CD4-positive, alpha-beta T cell treated with Interleukin-12 subunit alpha and Interleukin-12 subunit beta, for 1 hour (primary cell): Measurements from ENCODE around the gene PACSIN2.

Source experiments
- DNase-seq: peaks from one replicate; pipeline ENCODE4 v3.0.0-alpha.2; 2020

The PACSIN2 gene

DNA sequence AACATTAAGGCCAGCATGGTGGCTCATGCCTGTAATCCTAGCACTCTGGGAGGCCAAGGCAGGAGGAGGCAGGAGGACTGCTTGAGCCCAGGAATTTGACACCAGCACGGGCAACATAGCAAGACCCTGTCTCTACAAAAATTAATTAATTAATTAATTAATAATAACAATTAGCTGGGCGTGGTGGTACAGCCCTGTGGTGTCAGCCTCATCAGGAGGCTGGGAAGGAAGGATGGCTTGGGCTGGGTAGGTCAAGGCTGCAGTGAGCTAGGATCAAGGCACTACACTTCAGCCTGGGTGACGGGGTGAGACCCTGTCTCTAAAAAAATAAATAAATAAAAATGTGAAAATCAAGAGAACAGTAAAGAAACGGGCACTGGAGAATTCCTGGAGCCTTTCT is 159.2 kb downstream of the PACSIN2 start:
- no peak for DNase-seq

DNA sequence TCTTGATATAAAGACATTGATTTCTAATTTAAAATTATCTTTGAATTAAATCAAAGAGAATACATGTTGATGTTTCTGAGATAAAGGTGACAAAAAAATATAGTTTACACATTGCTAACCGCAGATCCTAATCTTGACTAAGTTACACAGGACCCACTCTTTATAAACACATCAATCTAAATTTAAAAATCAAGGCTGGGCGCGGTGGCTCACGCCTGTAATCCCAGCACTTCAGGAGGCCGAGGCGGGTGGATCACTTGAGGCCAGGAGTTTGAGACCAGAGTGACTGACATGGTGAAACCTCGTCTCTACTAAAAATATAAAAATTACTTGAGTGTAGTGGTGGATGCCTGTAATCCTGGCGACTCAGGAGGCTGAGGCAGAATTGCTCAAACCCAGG is 159.7 kb downstream of the PACSIN2 start:
- no peak for DNase-seq

DNA sequence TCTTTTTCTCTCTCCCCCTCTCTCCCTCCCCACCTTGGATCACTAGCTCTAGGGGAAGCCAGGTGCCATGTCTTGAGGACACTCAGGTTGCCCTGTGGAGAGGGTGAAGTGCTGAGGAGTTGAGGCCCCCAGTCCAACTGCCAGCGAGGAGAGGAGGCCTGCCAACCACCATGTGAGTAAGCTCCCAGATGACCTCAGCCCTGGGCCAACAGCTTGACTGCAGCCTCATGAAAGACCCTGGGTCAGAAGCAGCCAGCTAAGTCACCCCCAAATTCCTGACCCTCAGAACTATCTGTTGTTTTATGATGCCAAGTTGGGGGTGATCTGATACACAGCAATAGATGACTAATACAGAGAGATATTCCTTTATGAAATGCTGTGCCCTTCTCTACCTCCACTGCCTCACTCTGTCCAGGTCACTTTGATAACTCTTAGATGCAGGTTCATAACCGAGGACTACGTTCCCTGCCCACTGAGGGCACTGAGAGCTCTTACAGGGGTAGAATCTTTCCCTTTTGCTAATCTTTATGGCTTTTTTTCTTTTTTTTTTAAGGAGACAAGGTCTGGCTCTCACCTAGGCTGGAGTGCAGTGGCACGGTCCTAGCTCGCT is 165.9 kb downstream of the PACSIN2 start:
- DNase-seq: no peak

DNA sequence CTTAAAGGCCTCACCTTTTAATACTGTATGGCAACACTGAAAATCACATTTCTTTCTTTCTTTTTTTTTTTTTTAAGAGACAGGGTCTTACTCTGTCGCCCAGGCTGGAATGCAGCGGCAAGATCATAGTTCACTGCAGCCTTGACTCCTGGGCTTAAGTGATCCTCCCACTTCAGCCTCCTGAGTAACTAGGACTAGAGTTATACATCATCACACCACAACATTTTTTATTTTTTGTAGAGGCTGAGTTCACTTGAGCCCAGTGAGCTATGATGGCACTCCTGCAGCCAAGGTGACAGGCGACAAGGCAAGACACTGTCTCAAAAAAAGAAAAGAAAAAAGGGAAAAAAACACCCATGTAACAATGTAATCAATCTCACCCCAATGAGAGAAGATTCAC is 167.8 kb downstream of the PACSIN2 start:
- no peak for DNase-seq

DNA sequence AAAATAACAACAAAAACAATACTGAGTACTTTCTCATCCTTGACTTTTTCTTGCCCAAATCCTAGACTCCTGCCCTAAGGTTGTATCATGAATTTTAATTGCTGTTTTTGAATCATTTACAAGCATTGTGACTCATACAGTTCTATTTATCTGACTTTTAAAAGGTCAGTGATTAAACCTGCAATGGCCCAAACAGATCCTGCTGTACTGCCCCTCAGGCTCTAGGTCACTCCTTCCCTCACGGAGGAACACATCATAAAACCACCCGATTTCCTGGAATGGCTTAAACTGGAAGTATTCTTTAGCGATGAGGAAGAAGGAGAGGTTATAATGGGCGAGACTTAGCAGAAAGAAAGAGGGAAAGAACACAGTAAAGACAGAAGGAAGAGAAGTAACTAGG is 170.2 kb downstream of the PACSIN2 start:
- DNase-seq: no peak

DNA sequence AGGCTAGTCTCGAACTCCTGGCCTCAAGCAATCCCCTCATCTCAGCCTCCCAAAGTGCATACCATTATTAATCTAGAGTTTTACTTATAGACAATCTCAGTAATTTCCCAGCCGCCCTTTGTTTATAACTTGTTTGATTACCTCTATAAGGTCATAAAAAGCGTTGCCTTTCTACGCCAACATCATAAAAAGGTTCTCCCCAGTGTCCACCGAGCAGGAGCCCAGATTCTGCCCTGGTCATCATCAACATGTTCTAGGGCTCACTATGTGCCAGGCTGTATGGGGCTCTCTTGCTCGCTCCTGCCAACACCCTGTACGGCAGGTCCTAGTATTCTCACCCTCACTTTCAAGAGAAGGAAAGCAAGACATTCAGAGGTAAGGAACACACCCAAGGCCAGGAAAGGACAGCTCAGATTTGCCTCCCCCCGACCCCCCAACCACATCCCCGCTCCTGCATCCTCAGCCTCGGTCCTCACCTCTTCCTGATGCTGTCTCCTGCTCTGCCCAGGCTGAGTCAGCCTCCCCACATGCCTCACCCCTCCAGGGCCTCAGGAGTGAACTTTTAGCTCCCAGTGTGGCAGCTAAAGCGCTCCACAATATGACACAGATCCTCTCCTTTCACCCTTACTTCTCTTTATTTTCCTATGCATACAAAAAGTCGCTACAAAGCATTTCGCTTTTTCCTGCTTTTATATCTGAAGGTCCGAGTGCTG is 172.1 kb downstream of the PACSIN2 start:
- DNase-seq: no peak

DNA sequence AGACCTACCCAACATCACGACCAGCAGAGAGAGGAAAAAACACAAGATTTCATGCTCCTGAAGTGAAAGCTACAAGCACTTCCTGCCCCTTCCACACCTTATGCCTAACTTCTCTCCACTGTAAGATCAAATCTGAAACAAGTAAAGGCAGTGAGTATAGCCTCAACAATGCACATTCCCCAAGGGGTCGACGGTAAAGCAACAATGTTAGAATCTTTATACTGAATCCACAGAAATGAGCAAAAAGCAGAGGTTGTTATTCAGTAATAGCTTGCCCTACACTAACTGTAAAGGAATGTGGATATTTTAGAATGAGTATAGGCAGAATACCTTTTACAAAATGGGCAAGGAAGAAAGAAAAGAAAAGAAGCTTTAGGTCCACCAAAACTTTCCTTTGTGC is 173.5 kb downstream of the PACSIN2 start:
- no peak for DNase-seq

DNA sequence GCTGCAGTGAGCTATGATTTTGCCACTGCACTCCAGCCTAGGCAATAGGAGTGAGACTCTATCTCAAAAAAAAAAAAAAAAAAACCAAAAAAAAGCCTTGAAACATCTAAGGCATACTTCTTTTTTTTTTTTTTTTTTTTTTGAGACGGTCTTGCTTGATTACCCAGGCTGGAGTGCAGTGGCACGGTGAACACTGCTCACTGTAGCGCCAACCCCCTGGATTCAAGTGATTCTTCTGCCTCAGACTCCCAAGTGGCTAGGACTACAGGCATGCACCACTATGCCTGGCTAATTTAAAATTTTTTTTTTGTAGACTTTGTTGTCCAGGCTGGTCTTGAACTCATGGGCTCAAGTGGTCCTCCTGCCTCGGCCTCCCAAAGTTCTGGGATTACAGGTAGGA is 177.4 kb downstream of the PACSIN2 start:
- DNase-seq: no peak

DNA sequence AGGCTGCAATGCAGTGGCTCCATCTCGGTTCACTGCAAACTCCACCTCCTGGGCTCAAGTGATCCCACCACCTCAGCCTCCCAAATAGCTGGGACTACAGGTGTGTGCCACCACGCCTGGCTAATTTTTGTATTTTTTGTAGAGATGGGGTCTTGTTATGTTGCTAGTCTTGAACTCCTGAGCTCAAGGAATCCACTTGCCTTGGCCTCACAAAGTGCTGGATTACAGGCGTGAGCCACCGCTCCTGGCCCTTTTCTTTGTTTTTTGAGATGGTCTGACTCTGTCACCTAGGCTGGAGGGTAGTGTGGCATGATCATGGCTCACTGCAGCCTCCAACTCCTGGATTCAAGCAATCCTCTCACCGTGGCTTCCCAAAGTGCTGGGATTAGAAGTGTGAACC is 178.9 kb downstream of the PACSIN2 start:
- DNase-seq: no peak

DNA sequence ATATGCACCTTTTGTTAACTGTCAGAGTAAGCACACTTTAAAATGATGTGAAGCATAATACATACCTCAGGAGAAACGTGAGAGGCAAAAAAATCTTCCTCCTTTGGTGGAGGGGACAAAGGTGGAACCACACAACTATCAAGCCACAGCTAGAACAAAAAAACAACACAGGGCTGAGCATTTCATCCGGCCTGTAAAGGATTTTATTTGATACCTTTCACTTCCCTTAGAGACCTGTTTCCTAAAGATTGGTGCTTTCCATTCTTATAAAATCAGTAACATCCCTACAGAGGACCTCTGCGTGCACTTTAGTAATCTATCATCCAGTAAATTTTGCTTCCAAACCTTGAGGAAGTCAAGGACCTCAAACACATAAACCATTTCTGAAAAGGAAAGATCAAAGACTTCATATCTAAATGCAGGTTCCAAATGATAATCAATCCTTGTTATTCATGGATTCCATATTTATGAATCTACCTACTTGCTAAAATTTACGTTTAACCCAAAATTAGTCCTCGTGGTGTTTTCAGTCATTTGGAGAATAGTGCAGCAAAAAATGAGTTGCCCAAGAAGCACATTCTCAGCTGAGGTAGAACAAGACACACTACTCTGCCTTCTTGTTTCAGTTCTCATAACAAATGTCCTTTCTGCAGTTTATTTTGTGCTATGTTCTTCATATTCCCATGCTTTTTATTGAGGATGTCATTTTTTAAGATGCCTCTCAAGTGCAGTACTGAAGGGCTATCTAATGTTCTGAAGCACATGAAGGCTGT is 180.6 kb downstream of the PACSIN2 start:
- DNase-seq: no peak

DNA sequence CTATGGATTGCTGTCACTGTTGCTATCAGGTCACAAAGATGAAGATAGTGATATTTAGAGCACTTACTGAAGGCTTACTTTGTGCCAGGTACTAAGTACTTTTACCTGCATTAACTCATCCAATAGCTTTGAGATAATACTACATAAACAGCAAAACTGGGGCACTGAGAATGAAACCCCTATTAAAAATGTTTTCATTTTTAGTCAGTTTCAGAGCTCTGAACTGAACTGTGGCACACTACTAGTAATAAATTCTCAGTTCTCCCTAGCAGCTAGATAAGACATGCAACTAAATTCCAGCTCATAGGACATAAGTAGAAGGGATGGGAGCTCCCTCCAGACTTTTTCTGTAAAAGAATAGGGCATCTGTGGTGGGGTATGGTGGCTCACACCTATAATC is 181.8 kb downstream of the PACSIN2 start:
- DNase-seq: no peak

DNA sequence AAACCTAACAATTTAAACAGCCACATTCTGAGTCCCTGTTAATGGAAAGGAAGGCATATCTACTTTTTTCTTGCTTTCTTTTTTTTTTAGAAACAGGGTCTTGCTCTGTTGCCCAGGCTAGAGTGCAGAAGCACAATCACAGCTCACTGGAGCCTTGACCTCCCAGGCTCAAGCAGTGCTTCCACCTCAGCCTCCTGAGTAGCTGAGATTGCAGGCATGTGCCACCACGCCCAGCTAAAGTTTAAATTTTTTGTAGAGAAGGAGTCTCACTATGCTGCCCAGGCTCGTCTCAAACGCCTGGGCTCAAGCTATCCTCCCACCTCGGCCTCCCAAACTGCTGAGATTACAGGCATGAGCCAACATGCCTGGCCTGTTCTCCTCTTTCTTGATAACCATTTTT is 183.2 kb downstream of the PACSIN2 start:
- no peak for DNase-seq

DNA sequence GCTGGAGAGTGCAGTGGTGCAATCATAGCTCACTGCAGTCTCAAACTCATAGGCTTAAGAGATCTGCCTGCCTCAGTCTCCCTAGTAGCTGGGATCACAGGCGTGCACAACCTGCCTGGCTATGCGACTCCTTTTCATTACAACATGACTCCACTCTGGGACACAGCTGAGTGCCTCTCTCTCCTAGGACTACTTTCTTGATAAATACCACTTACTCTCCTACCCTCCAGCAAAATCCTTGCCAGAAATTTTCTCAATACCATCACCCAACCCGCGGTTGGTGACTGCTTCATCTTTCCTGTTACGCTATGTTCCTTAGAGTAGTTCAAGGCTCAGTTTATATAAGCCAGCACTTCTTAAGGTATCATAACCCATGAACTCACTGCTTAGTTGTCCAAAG is 184.8 kb downstream of the PACSIN2 start:
- DNase-seq: no peak

DNA sequence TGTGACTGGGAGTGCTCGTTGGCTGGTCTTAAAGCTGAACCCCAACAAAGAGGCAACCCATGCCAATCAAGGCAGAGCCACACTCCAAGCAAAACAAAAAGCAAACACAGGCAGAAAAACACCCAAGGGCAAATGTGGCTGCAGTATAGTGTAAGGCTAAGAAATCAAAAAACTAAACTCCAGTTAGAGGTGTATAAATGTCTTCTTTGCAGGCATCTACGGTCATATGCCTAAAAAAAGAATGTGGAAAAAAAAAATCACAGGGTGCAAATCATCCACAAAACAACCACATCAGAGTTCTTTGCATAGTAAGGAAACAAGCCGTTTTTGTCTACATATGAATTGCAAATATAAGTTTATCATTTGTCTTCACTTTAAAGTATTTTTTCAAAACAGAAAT is 185.6 kb downstream of the PACSIN2 start:
- DNase-seq: no peak

DNA sequence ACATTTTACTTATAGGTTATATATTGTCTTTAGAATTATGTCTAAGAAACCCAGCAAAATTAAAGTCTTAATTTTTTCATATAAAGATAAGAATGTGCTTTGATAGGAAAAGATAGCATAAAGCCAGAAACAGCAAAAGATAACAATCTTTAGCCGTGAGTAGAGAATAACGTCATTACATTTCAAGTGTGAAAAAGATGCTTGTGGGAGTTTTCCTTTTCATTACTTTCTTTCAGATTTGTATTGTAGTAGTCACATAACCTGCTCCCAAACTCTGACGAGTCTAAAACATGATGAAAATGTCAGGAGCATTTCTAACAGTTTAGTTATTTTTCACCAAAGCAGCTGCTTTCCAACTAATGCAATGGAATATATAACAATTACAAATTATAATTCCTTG is 189.2 kb downstream of the PACSIN2 start:
- DNase-seq: no peak

DNA sequence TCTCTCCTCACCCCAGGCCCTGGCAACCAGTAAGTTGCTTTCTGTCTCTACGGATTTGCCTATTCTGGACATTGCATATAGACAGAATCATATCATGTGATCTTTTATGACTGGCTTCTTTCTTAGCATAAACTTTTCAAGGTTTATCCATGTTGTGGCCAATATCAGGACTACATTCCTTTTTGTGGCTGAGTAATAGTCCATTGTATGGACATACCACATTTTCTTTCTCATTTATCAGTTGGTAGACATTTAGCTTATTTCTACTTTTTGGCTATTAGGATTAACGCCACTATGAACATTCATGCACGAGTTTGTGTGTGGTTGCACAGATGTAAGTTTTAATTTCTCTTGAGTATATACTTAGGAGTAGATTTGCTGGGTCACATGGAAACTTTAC is 193.6 kb downstream of the PACSIN2 start:
- no peak for DNase-seq

DNA sequence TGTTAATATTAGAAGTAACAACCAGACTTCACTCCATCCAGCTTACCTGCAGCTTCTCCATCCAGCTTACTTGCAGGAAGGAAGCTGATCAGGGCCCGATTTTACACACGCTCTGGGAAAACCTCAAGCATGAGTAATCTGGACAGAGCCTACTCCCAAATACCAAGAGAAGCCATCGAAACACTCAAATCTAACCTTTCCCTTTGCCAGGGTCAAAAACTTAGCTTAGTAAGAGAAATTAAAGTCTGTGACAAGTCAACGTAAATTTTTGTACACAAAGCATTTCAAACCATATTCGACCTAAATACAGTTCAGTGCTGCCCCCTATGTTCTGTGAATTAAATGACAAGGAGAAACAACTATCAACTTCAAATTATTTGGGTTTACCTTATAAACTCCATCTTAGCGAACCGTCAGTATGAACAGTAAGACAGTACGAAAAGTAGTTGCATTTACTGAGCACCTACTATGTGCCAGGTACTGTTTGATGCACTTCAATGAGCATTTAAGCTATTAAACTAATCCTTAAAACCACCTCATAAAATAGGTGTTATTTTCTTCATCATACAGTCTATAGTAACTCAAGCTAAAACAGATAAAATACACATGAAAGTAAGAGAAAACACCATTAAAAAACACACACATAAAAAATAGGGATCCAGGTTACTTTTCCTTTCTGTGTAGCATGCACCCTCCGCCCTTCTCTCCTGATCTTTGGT is 194.7 kb downstream of the PACSIN2 start:
- DNase-seq: peak; percentile 39
